KOPT-K1 (cell line): ENCODE data around the gene CTIF.

Experiments
- H3K27ac ChIP-seq: fragments of 200-600 bp; sonication (generic); 2 replicates; pipeline ENCODE4 v1.5.1; 2016; ENCODE audit warnings: antibody characterized with exemption, mild to moderate bottlenecking, low read depth, low read length; ENCODE audit not compliant: poor library complexity, severe bottlenecking
- H3K36me3 ChIP-seq: fragments of 200-600 bp; sonication (generic); 2 replicates; pipeline ENCODE4 v1.5.1; 2017; ENCODE audit warnings: antibody characterized with exemption, mild to moderate bottlenecking, low read length, moderate library complexity; ENCODE audit not compliant: insufficient read depth
- H3K9me3 ChIP-seq: fragments of 200-600 bp; sonication (generic); 2 replicates; pipeline ENCODE4 v1.5.1; 2017; ENCODE audit warnings: antibody characterized with exemption, low read length, mild to moderate bottlenecking; ENCODE audit not compliant: insufficient read depth, poor library complexity, severe bottlenecking

The CTIF gene

GRCh38 chr18:48620071-48620470, 81.2 kb downstream of the CTIF start:
- Histone ChIP-seq H3K27ac (no peak overlapping the region), H3K36me3 (no peaks in the 10 kb centered on the region), H3K9me3 (no peaks in the 10 kb centered on the region)

- H3K9me3 ChIP-seq = no peaks in the 10 kb centered on the region
- H3K27ac ChIP-seq = no peak overlapping the region
- H3K36me3 ChIP-seq = no peaks in the 10 kb centered on the region
Measured at GRCh38 chr18:48621240-48621639, 82.4 kb downstream of the CTIF start.

DNA sequence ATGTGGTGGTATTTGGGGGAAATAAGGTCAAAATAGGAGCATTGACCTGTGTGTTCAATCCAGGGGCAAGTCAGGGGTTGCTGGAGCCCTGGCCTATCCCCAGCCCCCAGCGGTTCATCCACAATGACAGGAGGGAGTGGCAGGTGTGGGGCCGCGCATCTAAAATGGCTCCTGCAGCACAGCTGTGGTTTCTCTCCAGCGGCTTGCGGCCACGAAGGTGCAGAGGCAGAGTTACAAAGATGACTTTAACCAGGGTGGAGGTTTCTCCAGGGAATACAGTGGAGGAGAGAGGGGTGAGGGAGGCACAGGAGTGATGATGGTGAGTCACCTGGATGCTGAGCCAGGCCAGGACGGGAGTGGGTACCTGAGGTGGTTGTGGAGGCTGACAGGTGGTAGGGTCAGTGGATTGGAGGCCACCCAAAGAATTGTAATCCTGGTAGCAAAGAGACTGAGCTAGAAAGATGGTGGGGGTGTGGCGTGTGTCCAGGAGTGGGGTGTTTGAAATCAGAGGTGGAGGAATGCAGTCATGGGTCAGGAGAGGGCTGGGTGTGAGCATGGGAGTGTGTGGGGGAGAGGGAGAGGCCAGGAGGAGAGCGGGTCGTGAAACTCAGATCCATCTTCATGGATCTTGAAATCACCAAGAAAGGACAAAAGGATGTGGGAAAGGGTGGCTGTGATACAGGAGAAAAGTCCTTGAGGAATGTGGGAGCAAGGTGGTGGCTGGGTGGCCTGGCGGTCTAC, 83.2 kb downstream of the CTIF start:
- no peaks in the 10 kb centered on the region for H3K36me3 ChIP-seq
- no peaks in the 10 kb centered on the region for H3K9me3 ChIP-seq
- H3K27ac ChIP-seq = no peak overlapping the region

GRCh38 chr18:48622911-48623431, 84.1 kb downstream of the CTIF start:
- Histone ChIP-seq H3K9me3 (no peaks in the 10 kb centered on the region), H3K27ac (no peak overlapping the region), H3K36me3 (no peaks in the 10 kb centered on the region)

- H3K27ac ChIP-seq = no peak overlapping the region
- H3K36me3 ChIP-seq = no peaks in the 10 kb centered on the region
- H3K9me3 ChIP-seq = no peaks in the 10 kb centered on the region
Measured at GRCh38 chr18:48623468-48624235, 84.8 kb downstream of the CTIF start.

- H3K36me3 ChIP-seq = no peaks in the 10 kb centered on the region
- H3K9me3 ChIP-seq = no peaks in the 10 kb centered on the region
- no peak overlapping the region for H3K27ac ChIP-seq
Measured at GRCh38 chr18:48624856-48625255, 86.0 kb downstream of the CTIF start.

DNA sequence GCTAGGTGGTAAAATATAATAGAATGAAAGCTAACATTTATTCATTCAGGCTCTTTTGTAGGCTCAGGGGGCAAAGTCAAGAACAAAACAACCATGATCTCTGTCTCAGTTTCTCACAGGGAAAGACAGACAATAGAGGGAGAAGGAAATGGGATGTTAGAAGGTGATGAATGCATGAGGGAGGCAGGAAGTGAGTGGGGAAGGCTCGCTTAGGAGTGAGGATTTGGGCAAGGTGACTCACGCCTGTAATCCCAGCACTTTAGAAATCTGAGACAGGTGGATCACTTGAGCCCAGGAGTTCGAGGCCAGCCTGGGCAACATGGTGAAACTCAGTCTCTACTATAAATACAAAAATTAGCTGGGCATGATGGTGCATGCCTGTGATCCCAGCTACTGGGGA, 88.4 kb downstream of the CTIF start:
- no peaks in the 10 kb centered on the region for H3K9me3 ChIP-seq
- H3K27ac ChIP-seq = no peak overlapping the region
- no peaks in the 10 kb centered on the region for H3K36me3 ChIP-seq

DNA sequence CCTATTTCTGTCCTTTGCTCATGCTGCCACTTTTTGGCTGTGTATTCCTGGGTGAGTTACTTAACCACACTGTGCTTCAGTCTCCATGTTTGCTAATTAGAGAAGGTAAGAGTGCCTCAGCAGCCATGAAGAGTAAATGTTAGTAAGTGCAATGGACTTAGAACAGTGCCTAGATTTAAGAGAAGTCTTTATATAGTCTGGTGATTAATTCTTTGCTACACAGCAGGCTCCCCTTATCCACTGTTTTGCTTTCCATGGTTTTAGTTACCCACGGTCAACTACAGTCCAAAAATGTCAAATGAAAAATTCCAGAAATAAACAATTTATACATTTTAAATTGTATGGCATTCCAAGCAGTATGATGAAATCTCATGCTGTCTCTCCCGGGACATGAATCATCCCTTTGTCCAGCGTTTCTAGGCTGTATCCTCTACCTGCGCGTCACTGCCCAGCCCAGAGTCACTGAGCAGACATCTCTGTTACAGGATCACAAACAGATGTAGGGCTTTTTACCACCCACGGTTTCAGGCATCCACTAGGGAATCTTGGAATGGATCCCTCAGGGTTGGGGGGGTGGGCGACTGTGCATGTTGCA, 91.0 kb downstream of the CTIF start:
- no peak overlapping the region for H3K27ac ChIP-seq
- no peaks in the 10 kb centered on the region for H3K36me3 ChIP-seq
- H3K9me3 ChIP-seq = no peaks in the 10 kb centered on the region

GRCh38 chr18:48631851-48632250, 93.0 kb downstream of the CTIF start:
- no peaks in the 10 kb centered on the region for H3K36me3 ChIP-seq
- H3K27ac ChIP-seq = no peak overlapping the region
- H3K9me3 ChIP-seq = no peaks in the 10 kb centered on the region

DNA sequence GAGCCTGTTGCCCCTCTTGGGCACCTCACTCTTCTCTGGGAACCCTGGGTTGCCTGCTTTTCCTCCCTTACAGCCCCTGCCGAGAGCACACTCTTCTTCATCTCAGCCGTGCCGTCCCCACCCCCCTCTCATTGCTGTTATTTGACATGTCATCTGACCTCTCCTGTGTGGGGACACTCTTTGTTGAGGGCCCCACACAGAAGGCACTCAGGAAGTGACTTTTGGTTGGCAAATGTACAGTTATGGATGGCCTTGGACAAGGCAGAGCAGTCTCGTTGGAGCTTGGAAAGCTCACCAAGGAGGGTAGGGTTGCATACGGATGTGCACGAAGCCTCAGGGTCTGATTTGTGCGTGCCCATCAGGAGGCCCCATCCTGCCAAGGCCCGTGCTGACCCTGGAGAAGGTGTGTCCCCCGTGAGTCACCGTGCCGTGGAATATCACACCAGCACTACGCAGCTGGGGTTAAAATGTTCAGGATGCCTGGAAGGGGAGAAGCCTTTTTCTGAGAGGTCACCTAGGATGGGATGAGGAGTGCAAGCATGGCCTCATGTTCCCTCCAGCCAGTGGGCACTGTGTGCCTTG, 93.9 kb downstream of the CTIF start:
- Histone ChIP-seq H3K27ac (no peak overlapping the region), H3K36me3 (no peaks in the 10 kb centered on the region), H3K9me3 (no peaks in the 10 kb centered on the region)

- no peak overlapping the region for H3K27ac ChIP-seq
- no peaks in the 10 kb centered on the region for H3K36me3 ChIP-seq
- H3K9me3 ChIP-seq = no peaks in the 10 kb centered on the region
Measured at GRCh38 chr18:48634491-48634890, 95.7 kb downstream of the CTIF start.

GRCh38 chr18:48634975-48635374, 96.1 kb downstream of the CTIF start:
- Histone ChIP-seq H3K27ac (no peak overlapping the region), H3K9me3 (no peaks in the 10 kb centered on the region), H3K36me3 (no peaks in the 10 kb centered on the region)

- H3K27ac ChIP-seq = no peak overlapping the region
- H3K9me3 ChIP-seq = no peaks in the 10 kb centered on the region
- H3K36me3 ChIP-seq = no peaks in the 10 kb centered on the region
Measured at GRCh38 chr18:48635806-48636205, 97.0 kb downstream of the CTIF start.

GRCh38 chr18:48636436-48636835, 97.6 kb downstream of the CTIF start:
- Histone ChIP-seq H3K36me3 (no peaks in the 10 kb centered on the region), H3K27ac (no peak overlapping the region), H3K9me3 (no peaks in the 10 kb centered on the region)
